GM21515 (cell line): ENCODE data around the gene PNMT.

ENCODE experiments used
- ATAC-seq: cut with Tn5 transposase; IDR thresholded peaks from one replicate; pipeline ENCODE4 v1.9.1; 2021; ENCODE audit not compliant: unreplicated experiment

PNMT gene

DNA sequence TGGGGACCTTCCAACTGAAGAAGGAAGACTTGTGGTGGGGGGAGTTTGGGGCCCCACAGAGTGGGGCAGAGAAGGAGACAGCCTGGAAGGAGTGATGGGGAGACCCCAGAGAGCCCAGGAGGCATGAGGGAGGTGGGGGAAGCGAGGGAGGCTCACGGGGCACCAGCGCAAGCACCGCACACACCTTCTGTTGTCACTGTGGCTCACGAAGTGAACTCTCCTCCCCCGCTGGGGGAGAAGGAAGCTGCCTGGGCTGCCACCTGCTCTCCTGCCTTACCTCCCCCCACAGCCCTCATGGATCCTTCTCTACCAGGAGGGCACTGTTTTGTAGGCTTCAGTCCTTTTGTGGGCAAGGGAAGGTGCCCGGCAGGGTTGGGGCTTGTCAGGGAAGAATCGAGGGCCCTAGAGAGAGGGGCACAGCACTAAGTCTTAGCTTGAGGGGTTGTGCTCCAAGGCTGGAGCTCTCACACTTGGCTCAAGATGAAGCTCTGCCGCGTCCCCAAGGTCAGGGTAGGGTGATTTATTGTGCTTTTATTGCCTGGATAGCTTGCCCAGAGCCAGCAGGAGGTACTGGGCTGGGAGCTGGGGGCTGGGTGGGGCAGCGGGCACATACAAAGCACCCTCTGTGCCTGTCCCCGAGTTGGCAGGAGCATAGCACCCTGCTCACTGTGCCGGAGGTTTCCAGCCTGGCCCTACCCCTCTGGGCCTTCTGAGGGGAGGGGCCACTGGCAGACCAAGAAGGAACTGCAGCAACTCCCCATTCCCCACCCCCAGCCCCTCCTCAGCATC, 35.9 kb upstream of the PNMT start:
- no peak for ATAC-seq

DNA sequence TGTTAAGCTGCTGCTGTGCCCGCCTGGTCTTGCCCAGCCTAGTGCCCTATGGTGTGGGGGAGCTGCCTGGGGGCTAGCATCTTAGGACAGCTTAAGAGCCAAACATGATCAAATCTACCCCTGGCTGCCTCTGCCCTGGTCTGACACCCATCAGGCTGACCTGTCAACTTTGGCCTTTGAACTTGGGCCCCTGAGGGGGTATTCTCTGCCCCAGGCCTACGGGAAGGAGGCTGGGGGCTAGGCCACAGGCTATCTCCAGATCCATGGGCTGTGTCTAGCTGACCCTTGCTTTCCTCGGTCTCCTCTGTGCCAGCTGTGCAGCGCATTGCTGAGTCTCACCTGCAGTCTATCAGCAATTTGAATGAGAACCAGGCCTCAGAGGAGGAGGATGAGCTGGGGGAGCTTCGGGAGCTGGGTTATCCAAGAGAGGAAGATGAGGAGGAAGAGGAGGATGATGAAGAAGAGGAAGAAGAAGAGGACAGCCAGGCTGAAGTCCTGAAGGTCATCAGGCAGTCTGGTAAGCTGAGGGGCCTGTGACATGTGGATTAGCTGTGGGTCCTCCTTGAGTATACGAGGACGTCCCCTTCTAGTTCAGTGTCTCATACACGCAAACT, 34.6 kb upstream of the PNMT start:
- ATAC-seq: no peak

- ATAC-seq: no peak
These were observed 33.8 kb upstream of the PNMT start for GRCh38 chr17:39634384-39634871.

DNA sequence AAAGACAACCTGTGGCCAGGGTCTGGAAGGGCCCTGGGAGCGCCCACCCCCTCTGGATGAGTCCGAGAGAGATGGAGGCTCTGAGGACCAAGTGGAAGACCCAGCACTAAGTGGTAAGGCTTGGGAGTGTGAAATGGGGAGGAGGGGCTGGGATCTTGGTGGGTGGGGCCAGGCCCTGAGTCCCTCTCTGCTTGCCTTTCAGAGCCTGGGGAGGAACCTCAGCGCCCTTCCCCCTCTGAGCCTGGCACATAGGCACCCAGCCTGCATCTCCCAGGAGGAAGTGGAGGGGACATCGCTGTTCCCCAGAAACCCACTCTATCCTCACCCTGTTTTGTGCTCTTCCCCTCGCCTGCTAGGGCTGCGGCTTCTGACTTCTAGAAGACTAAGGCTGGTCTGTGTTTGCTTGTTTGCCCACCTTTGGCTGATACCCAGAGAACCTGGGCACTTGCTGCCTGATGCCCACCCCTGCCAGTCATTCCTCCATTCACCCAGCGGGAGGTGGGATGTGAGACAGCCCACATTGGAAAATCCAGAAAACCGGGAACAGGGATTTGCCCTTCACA, 32.6 kb upstream of the PNMT start:
- no peak for ATAC-seq

DNA sequence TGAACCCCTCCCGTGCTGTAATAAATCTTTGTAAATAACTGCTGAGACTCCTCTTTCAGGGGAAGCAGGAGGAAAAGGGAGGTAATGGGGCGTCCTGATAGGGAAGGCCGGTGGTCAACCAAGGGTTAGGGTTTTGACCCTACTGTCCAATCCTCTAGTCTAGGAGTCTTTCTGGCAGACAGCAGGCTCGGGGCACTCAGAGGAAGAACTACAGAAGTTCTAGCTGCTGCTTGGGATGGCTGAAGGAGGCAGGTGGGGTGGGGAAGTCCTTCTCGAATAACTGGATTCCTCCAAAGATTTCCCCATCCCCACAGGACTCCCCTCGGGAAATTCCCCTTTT, 31.7 kb upstream of the PNMT start:
- ATAC-seq: no peak

DNA sequence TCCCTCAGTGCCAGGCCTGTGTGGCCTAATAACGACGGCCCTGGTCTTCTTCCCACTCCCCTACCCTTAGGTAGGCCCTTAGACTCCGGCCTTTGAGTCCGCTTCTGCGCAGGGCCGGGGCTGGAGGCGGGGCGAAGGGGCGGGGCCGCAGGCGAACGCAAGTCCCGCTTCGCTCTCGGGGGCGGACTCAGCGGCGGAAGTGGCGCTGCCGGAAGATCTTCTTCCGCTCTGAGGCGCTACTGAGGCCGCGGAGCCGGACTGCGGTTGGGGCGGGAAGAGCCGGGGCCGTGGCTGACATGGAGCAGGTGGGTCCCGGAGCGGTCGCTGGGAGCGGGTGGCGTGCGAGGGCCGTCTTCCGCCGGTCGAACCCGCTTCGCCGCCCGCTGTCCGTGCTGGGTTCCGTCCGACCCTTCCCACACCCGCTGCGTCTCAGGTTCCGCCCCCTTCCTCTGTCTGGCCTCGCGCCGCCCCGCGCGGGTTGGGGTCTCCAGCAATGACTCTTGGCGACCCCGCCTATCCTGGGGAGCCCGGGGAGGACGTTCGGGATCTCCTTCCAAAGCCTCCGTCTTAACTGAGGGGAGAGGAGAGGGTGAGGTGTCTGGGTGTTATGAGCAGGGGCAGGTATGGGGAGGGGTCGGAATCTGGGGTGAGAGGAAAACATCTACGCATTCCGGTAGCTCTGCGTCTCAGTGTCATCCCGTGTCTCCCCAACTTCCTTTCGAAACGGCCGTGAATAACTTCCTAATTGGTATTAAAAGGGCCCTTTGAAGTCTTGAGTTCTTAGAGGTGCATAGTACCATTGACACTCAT, 31.1 kb upstream of the PNMT start, which contains the start of gene STARD3:
STARD3 (plus strand) TSS at position 218 of the 810 bp plus-strand sequence. CDS start 16,388 bp downstream, outside the sequence.
- ATAC-seq: peak; percentile 71

- ATAC-seq: no peak
These were observed 29.9 kb upstream of the PNMT start for GRCh38 chr17:39638317-39638716.

GRCh38 chr17:39639043-39639442, 29.2 kb upstream of the PNMT start:
- ATAC-seq: no peak

GRCh38 chr17:39639566-39640458, 28.4 kb upstream of the PNMT start:
- no peak for ATAC-seq

DNA sequence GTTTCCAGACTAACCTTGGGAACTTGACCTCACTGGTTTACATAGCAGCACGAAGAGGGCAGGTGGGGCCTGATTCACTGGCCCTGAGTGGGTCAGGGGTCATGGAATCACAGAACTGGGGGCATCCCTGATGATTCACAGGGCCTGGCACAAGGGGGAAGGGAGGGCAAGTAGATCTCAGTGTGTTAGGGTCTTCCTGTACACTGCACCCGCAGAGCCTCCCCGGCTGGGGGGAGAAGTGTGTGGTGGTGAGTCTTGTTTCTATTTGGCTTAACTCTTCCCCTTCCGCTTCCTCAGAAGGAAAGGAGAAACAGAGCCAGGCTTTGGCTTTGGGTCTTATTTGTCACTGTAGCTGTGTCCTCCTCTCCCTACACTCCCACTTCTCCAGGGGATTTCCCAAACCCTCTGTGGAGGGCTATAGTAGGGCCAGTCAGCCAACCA, 27.6 kb upstream of the PNMT start:
- no peak for ATAC-seq

- no peak for ATAC-seq
These were observed 27.2 kb upstream of the PNMT start for GRCh38 chr17:39641097-39641496.

- no peak for ATAC-seq
These were observed 26.4 kb upstream of the PNMT start for GRCh38 chr17:39641883-39642282.

- no peak for ATAC-seq
These were observed 25.8 kb upstream of the PNMT start for GRCh38 chr17:39642291-39643074.

DNA sequence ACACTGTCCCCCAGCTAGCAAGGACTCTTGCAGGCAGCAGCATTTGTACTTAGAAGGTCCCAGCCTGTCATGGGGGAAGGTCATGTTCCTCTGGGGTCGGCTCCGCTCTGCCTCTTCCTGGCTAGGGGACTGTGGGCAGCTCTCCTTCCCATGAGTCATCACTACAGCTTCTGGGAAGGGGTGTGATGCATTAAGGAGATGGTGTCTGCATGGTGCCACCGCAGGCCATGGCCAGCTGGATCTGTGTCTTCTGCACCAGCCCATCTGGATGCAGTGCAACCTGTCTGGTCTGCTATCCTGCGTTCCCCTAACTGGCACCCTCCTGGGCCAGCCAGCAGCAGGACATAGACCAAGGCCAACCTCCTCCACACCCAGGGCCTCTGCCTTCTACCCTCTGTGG, 25.0 kb upstream of the PNMT start:
- ATAC-seq: no peak

DNA sequence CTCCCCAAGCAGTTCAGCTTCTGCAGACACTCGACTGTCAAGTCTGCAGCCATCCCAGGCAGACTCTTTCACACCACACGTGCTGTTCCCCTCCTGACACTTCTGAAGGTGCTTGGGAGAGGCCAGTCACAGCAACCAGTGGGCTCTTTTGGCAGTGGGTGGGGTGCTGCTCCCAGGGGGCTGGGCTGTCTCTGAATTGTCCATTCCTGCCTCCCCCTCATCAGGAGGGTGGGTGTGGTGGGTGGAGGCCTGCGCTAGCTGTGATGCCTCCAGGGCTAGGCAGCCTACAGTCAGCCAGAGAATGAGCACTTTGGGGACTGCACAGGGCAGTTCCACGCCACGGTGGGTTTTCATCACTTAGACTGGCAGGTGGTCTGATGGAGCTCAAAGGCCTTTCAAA, 21.0 kb upstream of the PNMT start:
- no peak for ATAC-seq

- no peak for ATAC-seq
These were observed 19.5 kb upstream of the PNMT start for GRCh38 chr17:39648616-39649366.

DNA sequence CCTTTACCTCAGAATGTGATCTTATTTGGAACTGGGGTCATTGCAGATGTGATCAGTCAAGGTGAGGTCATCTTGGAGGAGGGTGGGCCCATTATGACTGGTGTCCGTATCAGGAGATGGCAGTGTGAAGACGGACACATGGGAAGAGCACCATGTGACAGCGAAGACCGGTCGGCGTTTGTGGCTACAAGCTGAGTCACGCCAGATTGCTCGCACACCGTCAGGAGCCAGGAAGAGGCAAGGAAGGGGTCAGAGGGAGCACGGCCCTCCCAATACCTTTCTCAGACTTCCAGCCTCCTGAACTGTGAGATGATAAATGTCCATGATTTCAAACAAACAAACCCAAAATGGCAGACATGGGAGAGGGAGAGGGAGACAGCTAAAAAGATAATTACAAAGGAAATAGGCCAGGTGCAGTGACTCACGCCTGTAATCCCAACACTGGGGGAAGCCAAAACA, 18.1 kb upstream of the PNMT start:
- ATAC-seq: no peak

DNA sequence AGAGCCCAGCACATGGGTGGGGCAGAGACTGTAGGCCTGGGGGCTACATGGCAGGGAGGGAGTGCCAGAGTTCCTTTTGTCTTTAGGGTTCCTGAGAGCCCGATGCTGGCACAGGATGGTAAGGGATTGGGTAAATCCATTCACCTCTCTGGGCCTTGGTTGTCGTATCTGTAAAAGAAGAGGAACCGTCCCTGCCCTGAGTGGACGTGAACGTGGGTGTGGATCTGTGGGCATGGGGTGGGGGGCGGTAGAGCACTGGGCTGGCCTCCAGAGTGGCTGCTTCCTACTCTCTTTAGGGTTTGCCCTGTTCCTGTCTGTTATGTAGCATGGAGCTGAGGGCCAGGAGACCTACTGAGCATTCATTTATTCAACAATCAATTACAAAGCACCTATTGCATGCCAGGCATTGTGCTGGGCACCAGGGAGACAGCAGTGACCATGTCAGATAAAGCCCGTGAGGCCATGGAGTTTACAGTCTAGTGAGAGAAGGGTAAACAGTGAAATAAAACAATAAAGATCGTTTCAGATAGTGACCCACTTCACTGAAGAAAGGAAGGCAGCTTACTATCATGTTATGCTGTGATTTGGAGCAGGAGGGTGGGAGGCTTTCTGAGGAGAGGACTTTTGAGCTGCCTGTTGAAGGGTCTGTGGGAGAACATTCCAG, 16.2 kb upstream of the PNMT start:
- no peak for ATAC-seq
